HG02981 (cell line): ENCODE data around the gene SLC66A2.
"Not testable (repeated sequence)": the region's sequence is repeated elsewhere in the genome, so short reads cannot be mapped to it uniquely, and the experiment has no call there.

Experiments
- ATAC-seq: cut with Tn5 transposase; IDR thresholded peaks from one replicate; pipeline ENCODE4 v1.9.1; 2021; ENCODE audit warnings: mild to moderate bottlenecking, moderate library complexity; ENCODE audit not compliant: unreplicated experiment

SLC66A2 gene

GRCh38 chr18:79951545-79952455 lies at the start of gene SLC66A2:
Gene SLC66A2, minus strand, starts transcription at chr18:79951653. Its CDS starts 727 bp downstream, at chr18:79950926.
- ATAC-seq = peak; percentile 82

DNA sequence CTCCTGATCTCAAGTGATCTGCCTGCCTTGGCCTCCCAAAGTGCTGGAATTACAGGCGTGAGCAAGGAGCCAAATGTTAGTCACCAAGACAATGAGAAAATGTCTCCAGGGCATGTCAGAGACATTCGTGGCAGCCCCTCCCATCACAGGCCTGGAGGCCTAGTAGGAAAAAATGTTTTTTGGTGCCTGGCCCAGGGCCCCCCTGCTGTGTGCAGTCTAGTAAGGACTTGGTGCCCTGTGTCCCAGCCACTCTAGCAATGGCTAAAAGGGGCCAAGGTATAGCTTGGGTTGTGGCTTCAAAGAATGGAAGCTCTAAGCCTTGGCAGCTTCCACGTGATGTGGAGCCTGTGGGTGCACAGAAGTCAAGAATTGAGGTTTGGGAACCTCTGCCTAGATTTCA lies 49.4 kb upstream of the SLC66A2 start:
- no peak for ATAC-seq

- not testable (repeated sequence) for ATAC-seq
Observed at GRCh38 chr18:79999701-80000100, 48.2 kb upstream of the SLC66A2 start.

DNA sequence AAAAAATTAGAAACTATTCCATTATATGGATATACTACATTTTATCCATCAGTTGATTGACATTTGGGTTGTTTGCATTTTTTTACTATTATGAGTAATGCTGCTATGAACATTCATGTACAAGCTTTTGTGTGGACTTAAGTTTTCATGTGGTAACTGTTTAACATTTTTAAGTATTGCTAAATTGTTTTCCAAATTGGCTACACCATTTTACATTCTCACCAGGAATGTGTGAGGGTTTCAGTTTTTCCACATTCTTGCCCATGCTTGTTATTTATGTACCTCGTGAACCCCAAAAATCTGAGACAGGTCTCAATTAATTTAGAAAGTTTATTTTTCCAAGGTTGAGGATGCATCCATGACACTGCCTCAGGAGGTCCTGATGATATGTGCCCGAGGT lies 40.0 kb upstream of the SLC66A2 start:
- ATAC-seq = no peak

GRCh38 chr18:79989195-79989497 lies 37.7 kb upstream of the SLC66A2 start:
- ATAC-seq = no peak

DNA sequence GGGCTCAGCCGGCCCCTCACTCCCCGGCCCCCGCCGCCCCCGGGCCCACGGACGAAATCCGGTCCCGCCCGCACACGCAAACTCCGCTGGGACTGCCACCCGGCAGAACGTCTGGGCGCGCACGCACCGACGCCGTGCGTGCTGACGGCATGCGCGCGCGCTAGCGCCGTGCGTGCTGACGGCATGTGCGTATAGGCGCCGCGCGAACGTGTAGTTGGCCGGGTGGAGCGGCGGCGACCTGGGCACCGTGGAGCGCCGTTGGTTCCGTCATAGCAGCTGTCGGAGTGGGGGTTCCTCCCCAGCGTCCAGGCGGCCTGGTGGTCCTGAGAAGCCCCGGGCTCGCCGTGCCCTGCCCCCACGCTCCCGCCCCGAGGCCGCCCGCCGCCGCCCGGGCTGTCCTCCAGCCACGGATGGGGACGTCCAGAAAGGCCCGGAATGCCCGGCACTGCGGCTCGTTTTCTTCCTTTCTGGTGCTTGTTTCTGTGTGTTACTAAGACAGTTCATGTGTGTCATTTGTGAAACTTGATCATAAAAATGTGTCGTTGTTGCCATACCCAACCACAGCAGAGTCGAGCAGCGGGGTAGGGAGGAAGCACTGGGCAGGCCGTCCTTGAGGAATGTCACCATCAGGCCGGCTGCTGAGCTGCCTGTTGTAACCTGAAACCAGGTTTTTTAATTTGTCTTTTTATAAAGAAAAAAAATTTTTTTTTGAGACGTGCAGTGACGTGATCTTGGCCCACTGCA lies 37.2 kb upstream of the SLC66A2 start, which contains the start of gene TXNL4A:
Gene TXNL4A, minus strand, starts transcription at position 113 of the 744 bp plus-strand sequence. CDS start 171 bp downstream, outside the sequence.
- ATAC-seq = peak; percentile 98

DNA sequence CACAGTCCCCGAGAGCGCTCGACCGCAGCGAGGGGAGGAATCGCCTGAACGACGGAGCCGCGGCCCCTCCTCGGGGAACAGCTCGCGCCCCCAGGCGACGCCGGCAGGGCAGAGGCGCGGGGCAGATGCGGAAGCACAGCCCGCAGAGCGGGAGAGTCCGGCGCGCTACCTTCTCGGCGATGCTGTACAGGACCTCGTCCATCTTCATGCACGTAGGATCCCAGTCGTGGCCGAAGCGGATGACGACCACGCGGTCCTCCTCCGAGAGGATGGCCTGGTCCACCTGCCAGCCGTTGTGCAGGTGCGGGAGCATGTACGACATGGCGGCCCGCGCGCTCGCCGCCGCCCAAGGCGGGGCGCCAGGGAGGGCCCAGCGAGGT lies 36.6 kb upstream of the SLC66A2 start:
- ATAC-seq = peak; percentile 55

DNA sequence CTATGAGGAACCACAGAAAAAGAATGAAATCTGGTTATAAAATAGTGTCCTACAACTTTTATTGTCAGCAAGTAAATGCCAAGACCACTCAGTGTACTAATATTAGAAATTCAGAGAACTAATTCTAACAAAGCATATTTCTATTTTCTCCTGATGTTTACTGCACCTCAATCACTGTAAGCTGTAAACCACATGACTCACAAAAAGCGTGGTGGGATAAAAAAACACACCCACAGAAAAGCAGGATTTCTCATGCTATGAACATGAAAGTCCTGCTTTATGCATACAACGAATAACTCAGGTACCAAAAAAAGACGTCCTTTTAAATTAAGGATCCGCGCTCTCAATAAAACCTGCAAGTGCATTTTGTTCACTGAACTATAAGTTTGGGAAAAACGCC lies 36.1 kb upstream of the SLC66A2 start:
- no peak for ATAC-seq

- no peak for ATAC-seq
Observed at GRCh38 chr18:79986726-79987125, 35.3 kb upstream of the SLC66A2 start.

DNA sequence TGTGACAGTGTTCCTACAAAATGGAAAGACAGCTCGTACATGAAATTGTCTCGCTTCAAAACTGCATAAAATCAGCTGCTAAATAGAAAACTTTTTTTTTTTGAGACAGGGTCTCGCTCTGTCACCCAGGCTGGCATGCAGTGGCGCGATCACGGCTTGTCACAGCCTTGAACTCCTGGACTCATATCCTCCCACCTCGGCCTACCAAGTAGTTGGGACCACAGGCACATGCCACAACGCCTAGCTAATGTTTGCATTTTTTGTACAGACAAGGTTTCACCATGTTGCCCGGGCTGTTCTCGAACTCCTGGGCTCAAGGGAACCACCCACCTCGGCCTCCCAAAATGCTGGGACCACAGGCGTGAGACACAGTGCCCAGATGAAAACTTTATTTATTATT lies 33.7 kb upstream of the SLC66A2 start:
- no peak for ATAC-seq

DNA sequence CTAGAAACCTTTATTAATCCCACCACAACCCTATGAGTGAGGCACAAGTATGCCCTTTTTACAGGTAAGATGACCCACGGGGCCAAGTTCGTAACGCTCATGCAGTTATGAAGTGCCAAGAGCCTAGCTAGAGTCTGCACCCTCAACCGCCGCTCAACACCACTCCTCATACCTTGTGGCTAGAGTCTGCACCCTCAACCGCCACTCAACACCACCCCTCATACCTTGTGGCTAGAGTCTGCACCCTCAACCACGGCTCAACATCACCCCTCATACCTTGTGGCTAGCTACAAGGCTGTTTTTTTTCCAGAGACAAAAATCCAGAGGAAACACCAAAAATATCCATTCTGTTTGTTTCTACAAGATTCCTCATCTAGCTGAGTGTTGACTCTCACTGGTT lies 32.3 kb upstream of the SLC66A2 start:
- ATAC-seq = no peak

- ATAC-seq = no peak
Observed at GRCh38 chr18:79983253-79983652, 31.8 kb upstream of the SLC66A2 start.

DNA sequence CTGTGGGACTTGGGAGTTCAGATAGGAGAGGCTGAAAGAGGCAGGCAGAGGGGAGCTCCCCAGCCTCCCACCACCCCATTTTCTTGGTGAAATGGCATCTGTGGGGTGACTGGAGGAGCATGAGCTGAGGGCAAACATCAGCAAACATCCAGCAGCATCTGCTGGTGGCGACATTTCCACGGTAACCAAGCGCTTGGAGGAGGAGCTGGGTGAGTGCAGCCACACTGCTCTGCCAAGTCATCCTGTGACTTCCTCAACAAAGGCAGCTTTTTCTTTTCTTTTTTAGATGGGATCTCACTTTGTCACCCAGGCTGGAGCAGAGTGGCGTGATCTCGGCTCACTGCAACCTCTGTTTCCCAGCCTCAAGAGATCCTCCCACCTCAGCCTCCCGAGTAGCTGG lies 31.3 kb upstream of the SLC66A2 start:
- no peak for ATAC-seq

GRCh38 chr18:79980585-79980984 lies 29.1 kb upstream of the SLC66A2 start:
- no peak for ATAC-seq

DNA sequence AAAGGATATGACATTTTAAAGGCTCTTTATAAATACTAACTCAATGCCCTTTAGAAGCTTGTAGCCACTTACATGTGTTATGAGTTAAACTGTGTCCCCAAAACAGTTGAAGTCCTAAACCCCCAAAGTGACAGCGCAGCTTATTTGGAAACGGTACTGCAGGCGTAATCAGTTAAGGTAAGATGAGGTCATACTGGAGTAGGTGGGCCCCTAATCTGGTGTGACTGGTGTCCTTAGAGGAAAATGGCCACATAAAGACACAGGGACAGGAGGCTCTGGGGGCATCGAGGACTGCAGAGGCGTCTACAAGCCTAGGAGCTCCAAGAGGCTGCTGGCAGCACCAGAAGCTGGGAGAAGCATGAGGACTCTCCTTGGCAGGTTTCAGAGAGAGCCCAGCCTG lies 28.4 kb upstream of the SLC66A2 start:
- no peak for ATAC-seq

- ATAC-seq = no peak
Observed at GRCh38 chr18:79975985-79976680, 24.7 kb upstream of the SLC66A2 start.

DNA sequence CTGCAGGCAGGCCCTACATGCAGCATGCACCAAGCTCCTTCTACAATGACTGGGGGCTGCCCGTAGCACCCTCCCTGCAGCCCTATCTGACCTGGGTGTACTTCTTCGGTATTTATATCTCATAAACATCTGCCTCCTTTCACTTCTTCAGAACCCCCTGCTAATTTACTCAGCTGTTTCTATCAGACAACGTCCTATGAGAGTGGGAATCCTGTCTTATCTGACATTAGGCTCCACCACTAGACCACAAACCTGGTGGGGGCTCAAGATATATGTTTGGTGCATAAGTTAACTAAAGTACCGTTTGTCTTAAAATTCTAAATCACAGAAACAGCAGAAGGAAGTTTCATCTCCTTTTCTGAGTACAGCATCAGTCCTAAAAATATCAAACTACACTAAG lies 23.6 kb upstream of the SLC66A2 start:
- ATAC-seq = no peak

DNA sequence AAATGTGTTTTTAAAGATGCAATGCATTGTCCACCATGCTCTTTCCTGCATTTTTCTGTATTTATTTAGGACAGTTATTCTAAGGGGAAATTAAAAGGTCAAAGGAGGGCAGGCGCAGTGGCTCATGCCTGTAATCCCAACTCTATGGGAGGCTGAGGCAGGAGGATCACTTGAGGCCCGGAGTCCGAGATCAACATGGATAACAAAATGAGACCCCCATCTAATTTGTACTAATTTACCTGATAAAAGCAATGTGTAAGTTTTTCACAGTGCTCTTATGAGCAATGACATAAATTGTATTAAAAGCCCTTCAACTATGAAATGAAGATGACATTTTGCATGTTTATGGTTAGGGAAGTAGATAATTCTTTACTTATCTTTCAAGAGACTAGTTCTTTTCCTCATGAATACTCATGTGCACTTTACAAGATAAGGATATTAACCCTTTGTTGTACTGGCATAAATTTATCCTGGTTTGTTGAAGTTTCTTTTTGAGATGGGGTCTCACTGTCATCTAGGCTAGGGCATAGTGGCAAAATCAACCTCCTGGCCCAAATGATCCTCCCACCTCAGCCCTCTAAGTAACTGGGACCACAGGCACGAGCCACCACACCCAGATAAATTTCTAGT lies 22.7 kb upstream of the SLC66A2 start:
- ATAC-seq = no peak

DNA sequence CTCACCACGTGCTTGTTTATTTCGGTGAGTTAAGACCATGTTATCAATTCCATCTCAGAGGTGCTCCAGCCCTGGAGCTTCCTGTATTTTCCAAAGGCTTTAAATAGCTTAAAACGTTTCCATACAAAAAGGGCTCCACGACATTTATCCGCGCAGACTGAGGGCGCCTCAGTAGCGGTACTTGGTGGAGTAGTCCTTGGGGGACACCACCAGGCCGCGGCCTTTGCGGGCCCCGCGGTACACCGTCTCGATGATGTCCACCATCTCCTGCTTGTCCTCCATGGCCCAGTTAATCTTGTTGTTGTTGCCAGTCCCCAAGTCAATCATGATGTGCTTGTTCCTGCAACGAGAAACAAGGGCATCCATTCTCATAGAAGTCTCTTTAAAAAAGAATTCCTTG lies 22.1 kb upstream of the SLC66A2 start:
- ATAC-seq = no peak

DNA sequence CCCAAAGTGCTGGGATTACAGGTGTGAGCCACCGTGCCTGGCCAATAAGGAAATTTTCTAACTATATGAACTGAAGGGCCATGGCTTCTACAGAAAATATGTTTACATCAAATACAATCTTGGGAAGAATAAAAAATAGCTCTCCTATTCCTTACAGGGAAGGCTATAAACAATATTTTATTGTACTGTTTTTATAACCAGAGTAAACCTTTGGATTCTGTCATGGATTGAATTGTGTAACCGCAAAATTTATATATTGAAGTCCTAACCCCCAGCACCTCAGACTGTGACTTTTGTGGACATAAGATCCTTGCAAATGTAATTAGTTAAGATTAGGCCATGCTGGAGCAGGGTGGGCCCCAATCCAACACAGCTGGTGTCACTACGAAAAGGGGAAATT lies 21.3 kb upstream of the SLC66A2 start:
- no peak for ATAC-seq

GRCh38 chr18:79971986-79972385 lies 20.5 kb upstream of the SLC66A2 start:
- no peak for ATAC-seq
